Endothelial cell of umbilical vein (primary cell): ENCODE results near the gene SLF1. TPM values are rescaled to one million over a fixed set of nuclear protein-coding genes. Genes with fewer than 3 reads are reported as not detected.
A peak's percentile ranks its signal among the peaks of the same experiment; 100 is the strongest.

Experiments used
- BruUV-seq: library from RNA; stranded (reverse); fragments of 400-500 nt; replicated peaks from 2 replicates; lab custom pipeline; 2021; lab: Mats Ljungman, UMichigan
- CTCF ChIA-PET: fragments of 300-600, 350-600 bp; sonication (Branson Sonifier 250); formaldehyde crosslinking; loops from one replicate; lab custom pipeline; 2021; ENCODE audit warnings: antibody characterized with exemption, inconsistent platforms; lab: Charles Lee
- POLR2A ChIA-PET: fragments of 300-600, 350-600 bp; sonication (Branson Sonifier 250); formaldehyde crosslinking; loops from one replicate; lab custom pipeline; 2021; ENCODE audit warnings: antibody characterized with exemption, inconsistent platforms; lab: Charles Lee
- DNase-seq: peaks from one replicate; pipeline ENCODE4 v3.0.0-alpha.2; 2011; ENCODE audit warnings: low read depth, low spot score
- FAIRE-seq: peaks from 2 replicates; lab custom pipeline; 2011; peaks lifted over from hg19 to GRCh38; lab: Jason Lieb, UNC
- H2AFZ ChIP-seq: 2 replicates; pipeline ENCODE4 v1.6.0; 2012; ENCODE audit warnings: low read depth, low read length, control low read depth, inconsistent platforms
- H3K27ac ChIP-seq: 2 replicates; pipeline ENCODE4 v1.5.1; 2011; ENCODE audit warnings: low read depth, mild to moderate bottlenecking, control low read depth, low read length, moderate library complexity; ENCODE audit not compliant: insufficient read depth
- H3K27me3 ChIP-seq, 2 experiments: 2 replicates each; pipeline versions ENCODE4 v1.6.0 to v1.6.1; 2011; ENCODE audit warnings: low read length in 2 of 2, mixed read lengths in 1 of 2; ENCODE audit not compliant: control insufficient read depth in 2 of 2, insufficient read depth in 2 of 2
- H3K36me3 ChIP-seq, 2 experiments: 2 replicates in 1 of 2; 3 replicates in 1 of 2; pipeline ENCODE4 v1.5.1; 2011; ENCODE audit warnings: low read length in 2 of 2, mild to moderate bottlenecking in 1 of 2, moderate library complexity in 1 of 2; ENCODE audit not compliant: control insufficient read depth in 2 of 2, insufficient read depth in 2 of 2; ENCODE audit errors: extremely low read depth in 1 of 2
- H3K4me1 ChIP-seq: 3 replicates; pipeline ENCODE4 v1.5.1; 2011; ENCODE audit warnings: mild to moderate bottlenecking, low read length; ENCODE audit not compliant: control insufficient read depth, insufficient read depth; ENCODE audit errors: extremely low read depth
- H3K4me2 ChIP-seq: 2 replicates; pipeline ENCODE4 v1.6.1; 2011; ENCODE audit warnings: low read length, control low read depth, mixed read lengths; ENCODE audit not compliant: insufficient read depth
- H3K4me3 ChIP-seq, 3 experiments: fragments of 200-600 bp in 1 of 3; sonication (generic), shearing (Covaris generic) in 1 of 3; replicated peaks in 1 of 3; 2 replicates each; pipeline ENCODE4 v1.5.1; 2011 to 2016; ENCODE audit warnings: control low read depth in 3 of 3, low read length in 3 of 3, mild to moderate bottlenecking in 2 of 3, inconsistent platforms in 1 of 3, low read depth in 1 of 3, moderate library complexity in 1 of 3; ENCODE audit not compliant: insufficient read depth in 1 of 3
- H3K79me2 ChIP-seq: 2 replicates; pipeline ENCODE4 v1.6.0; 2012; ENCODE audit warnings: low read length, inconsistent platforms; ENCODE audit not compliant: control insufficient read depth, insufficient read depth
- H3K9ac ChIP-seq: replicated peaks from 2 replicates; pipeline ENCODE3; 2011; ENCODE audit warnings: low read length, control low read depth; ENCODE audit not compliant: insufficient read depth; ENCODE audit errors: extremely low read depth
- H3K9me1 ChIP-seq: replicated peaks from 3 replicates; pipeline ENCODE4 v1.6.0; 2011; ENCODE audit warnings: mild to moderate bottlenecking, low read length; ENCODE audit not compliant: control insufficient read depth, insufficient read depth; ENCODE audit errors: extremely low read depth
- H3K9me3 ChIP-seq: replicated peaks from 2 replicates; pipeline ENCODE4 v1.5.1; 2012; ENCODE audit warnings: low read length, inconsistent platforms; ENCODE audit not compliant: control insufficient read depth, insufficient read depth
- H4K20me1 ChIP-seq: replicated peaks from 2 replicates; pipeline ENCODE3; 2011; ENCODE audit warnings: mild to moderate bottlenecking, low read length; ENCODE audit not compliant: control insufficient read depth, insufficient read depth; ENCODE audit errors: extremely low read depth
- GATA2 ChIP-seq: IDR thresholded peaks from 2 replicates; pipeline ENCODE4 v1.7.0; 2011; ENCODE audit warnings: low read depth, mild to moderate bottlenecking, moderate library complexity, mixed read lengths, low read length; ENCODE audit not compliant: insufficient read length, insufficient read depth
- POLR2AphosphoS5 ChIP-seq: IDR thresholded peaks from 2 replicates; pipeline ENCODE4 v1.6.1; 2012; ENCODE audit warnings: low read depth, mild to moderate bottlenecking, control low read depth, low read length, moderate library complexity; ENCODE audit not compliant: insufficient read depth
- dilution Hi-C: fragments of 300-500 bp; cut with MboI; formaldehyde crosslinking; loops from one replicate; pipeline ENCODE4 v1.15.0; 2019; ENCODE audit warnings: low sequenced_read_pairs; ENCODE audit not compliant: extremely low pct_ligation_motif_present
- intact Hi-C: fragments of 100-400 bp; cut with micrococcal nuclease; formaldehyde crosslinking; loops from one replicate; pipeline ENCODE4 v1.10.0; 2022
- polyA plus RNA-seq, 4 experiments: library from polyadenylated mRNA; depleted of rRNA in 3 of 4; stranded (reverse) in 3 of 4; unstranded in 1 of 4; fragments of >200 nt; gene quantifications; 2 replicates each; pipeline versions ENCODE4 v1.2.1 to v1.2.3, GENCODE V29; 2011 to 2012; ENCODE audit warnings: missing spikeins in 1 of 4
- total RNA-seq: library from RNA; stranded (reverse); gene quantifications from 2 replicates; pipeline ENCODE4 v1.2.3, GENCODE V29; 2021
- TF ChIP-seq, protein P1 (sequence below), 2 donors: IDR thresholded peaks; 1 replicate in 1 of 2; 2 replicates in 1 of 2; pipeline ENCODE4 v1.5.1; 2011; ENCODE audit warnings: low read length in 2 of 2, mild to moderate bottlenecking in 2 of 2, moderate library complexity in 2 of 2, control low read depth in 1 of 2, inconsistent platforms in 1 of 2, low read depth in 1 of 2; ENCODE audit not compliant: insufficient read depth in 1 of 2; ENCODE audit errors: extremely low read depth in 1 of 2

SLF1 gene
- total and polyA plus RNA-seq, 2 donors (not counting 3 experiments of a cell fraction or from before 2014, with no cell fraction given) = 1.4 to 8.5 TPM

DNA sequence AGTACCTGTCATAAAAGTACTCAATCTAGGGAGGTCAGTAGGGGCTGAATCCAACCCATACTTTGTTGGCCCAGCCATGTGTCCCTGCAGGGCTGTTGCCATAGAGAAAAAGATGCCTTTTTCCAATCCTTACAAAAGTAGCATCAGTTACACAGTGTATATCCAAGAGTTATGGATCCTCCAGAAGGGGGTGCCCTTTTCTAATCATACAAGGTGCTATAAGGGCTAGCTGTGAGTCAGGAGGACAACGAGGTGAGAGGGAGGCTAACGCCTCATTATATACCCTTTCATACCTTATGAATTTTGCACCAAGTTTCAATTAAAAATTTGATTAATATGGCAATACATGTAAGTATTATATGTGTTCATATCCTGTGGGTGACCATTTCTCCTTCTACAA lies 4.9 kb upstream of the SLF1 start:
- Histone ChIP-seq H3K9me3 (no peaks in the 10 kb centered on the region), H3K27me3 (no peaks in the 10 kb centered on the region), H4K20me1 (no peaks in the 10 kb centered on the region), H3K4me3 (no peak overlapping the region), H3K4me2 (no peak overlapping the region), H3K9me1 (no peaks in the 10 kb centered on the region), H3K79me2 (no peaks in the 10 kb centered on the region), H2AFZ (no peak overlapping the region), H3K9ac (no peak overlapping the region), H3K27ac (no peak overlapping the region), H3K36me3 (no peaks in the 10 kb centered on the region), H3K4me1 (peaks cover 4% of the 10 kb centered on the region)
- TF ChIP-seq, protein P1, sequence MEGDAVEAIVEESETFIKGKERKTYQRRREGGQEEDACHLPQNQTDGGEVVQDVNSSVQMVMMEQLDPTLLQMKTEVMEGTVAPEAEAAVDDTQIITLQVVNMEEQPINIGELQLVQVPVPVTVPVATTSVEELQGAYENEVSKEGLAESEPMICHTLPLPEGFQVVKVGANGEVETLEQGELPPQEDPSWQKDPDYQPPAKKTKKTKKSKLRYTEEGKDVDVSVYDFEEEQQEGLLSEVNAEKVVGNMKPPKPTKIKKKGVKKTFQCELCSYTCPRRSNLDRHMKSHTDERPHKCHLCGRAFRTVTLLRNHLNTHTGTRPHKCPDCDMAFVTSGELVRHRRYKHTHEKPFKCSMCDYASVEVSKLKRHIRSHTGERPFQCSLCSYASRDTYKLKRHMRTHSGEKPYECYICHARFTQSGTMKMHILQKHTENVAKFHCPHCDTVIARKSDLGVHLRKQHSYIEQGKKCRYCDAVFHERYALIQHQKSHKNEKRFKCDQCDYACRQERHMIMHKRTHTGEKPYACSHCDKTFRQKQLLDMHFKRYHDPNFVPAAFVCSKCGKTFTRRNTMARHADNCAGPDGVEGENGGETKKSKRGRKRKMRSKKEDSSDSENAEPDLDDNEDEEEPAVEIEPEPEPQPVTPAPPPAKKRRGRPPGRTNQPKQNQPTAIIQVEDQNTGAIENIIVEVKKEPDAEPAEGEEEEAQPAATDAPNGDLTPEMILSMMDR (IDR thresholded peaks at IDR 0.05; ENCODE audit: extremely low read depth in 1 of 2, insufficient read depth in 1 of 2, low read depth in 1 of 2, low read length in 2 of 2) = peak; percentile 10 to 11
- TF ChIP-seq GATA2 = no peak
- DNase-seq = peak; percentile 24
- no peak for FAIRE-seq
- no TSS peak for BruUV-seq
- ChIA-PET POLR2A (no interaction called here), CTCF (interaction anchor here (1.0 to 1.8 kb wide), 2 partner anchors 79 to 124 kb away, joined by 5 to 15 read pairs; no protein-coding TSS in a partner anchor)
- dilution Hi-C loops (no loop called here), intact Hi-C loops (no loop called here)

DNA sequence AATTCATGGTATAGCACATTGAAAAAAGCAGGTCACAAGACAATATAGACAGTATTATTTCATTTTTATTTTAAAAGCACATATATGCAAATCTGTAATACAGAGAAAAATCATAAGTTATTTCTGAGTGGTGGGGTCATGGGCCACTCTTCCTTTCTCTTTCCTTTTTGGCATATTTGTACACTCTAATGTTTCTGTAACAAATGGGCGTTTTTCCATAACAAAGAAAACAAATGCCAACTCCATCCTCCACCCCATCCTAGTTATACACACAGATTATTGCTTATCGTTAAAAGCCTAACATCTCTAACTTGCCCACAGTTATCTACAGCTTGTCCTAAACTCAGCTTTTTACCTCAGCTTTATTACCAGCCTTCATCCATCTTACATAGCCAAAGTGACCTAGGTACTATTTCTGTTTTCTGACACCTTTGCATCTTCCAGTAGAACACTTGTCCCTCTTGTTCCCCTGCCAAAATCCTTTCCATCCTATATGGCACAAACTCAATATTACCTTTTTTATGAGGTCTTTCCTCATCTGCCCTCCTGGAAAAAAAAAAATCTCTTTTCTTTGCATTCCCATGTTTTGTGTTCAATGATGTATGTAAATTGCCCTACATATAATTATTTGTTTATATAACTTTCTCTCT lies 4.2 kb upstream of the SLF1 start:
- Histone ChIP-seq H3K27me3 (no peaks in the 10 kb centered on the region), H3K4me2 (no peak overlapping the region), H3K4me1 (peaks cover 4% of the 10 kb centered on the region), H3K9me3 (no peaks in the 10 kb centered on the region), H3K9me1 (no peaks in the 10 kb centered on the region), H3K4me3 (no peak overlapping the region), H3K9ac (no peak overlapping the region), H3K27ac (no peak overlapping the region), H3K79me2 (no peaks in the 10 kb centered on the region), H3K36me3 (no peaks in the 10 kb centered on the region), H2AFZ (no peak overlapping the region), H4K20me1 (no peaks in the 10 kb centered on the region)
- no peak for FAIRE-seq
- no TSS peak for BruUV-seq
- CTCF ChIA-PET = interaction anchor here (1.0 to 1.8 kb wide), 4 partner anchors 12 to 124 kb away, joined by 3 to 15 read pairs (median 4); no protein-coding TSS in a partner anchor
- dilution Hi-C loops = no loop called here
- peak; percentile 41 for DNase-seq
- TF ChIP-seq GATA2 (no peak), POLR2AphosphoS5 (no peak)
- POLR2A ChIA-PET = no interaction called here
- intact Hi-C loops = no loop called here
